DMS79 treated with DMSO at 0.1 percent for 48 hours (cell line): ENCODE results near the gene RNF123.

Experiments used
- DNase-seq: peaks from one replicate; lab custom pipeline; 2025; lab: John Stamatoyannopoulos, UW

The RNF123 gene

GRCh38 chr3:49689046-49689907 is at the start of gene RNF123, which contains the start of gene MST1:
TSS of gene RNF123 (plus strand) at chr3:49689557. CDS start at chr3:49691166, 1,609 bp downstream.
TSS of gene MST1 (minus strand) at chr3:49689474. CDS start at chr3:49688691, 783 bp downstream.
- no peak for DNase-seq

- no peak for DNase-seq
Measured at GRCh38 chr3:49641292-49641691, 48.1 kb upstream of the RNF123 start.

- no peak for DNase-seq
Measured at GRCh38 chr3:49641921-49642707, 47.2 kb upstream of the RNF123 start.

- DNase-seq, result no peak
Measured at GRCh38 chr3:49642708-49643145, 46.6 kb upstream of the RNF123 start.

GRCh38 chr3:49644684-49645083 is 44.7 kb upstream of the RNF123 start:
- no peak for DNase-seq

GRCh38 chr3:49646236-49646635 is 43.1 kb upstream of the RNF123 start:
- DNase-seq, result no peak

GRCh38 chr3:49647741-49648140 is 41.6 kb upstream of the RNF123 start:
- DNase-seq, result peak; percentile 39

GRCh38 chr3:49648354-49649019 is 40.9 kb upstream of the RNF123 start:
- no peak for DNase-seq

GRCh38 chr3:49649576-49649975 is 39.8 kb upstream of the RNF123 start:
- no peak for DNase-seq

GRCh38 chr3:49650177-49650576 is 39.2 kb upstream of the RNF123 start:
- no peak for DNase-seq

GRCh38 chr3:49650637-49651036 is 38.7 kb upstream of the RNF123 start:
- no peak for DNase-seq

GRCh38 chr3:49652218-49652902 is 37.0 kb upstream of the RNF123 start:
- DNase-seq, result no peak

- DNase-seq, result no peak
Measured at GRCh38 chr3:49652903-49653415, 36.4 kb upstream of the RNF123 start.

GRCh38 chr3:49653621-49654020 is 35.7 kb upstream of the RNF123 start:
- DNase-seq, result no peak

GRCh38 chr3:49654176-49654825 is 35.1 kb upstream of the RNF123 start:
- no peak for DNase-seq

GRCh38 chr3:49654955-49655556 is 34.3 kb upstream of the RNF123 start:
- DNase-seq, result peak; percentile 42

GRCh38 chr3:49655731-49656285 is 33.5 kb upstream of the RNF123 start:
- no peak for DNase-seq

- peak; percentile 14 for DNase-seq
Measured at GRCh38 chr3:49656541-49657112, 32.7 kb upstream of the RNF123 start.

GRCh38 chr3:49657208-49657915 is 32.0 kb upstream of the RNF123 start:
- DNase-seq, result no peak
